ENCODE measurements around the gene FAM177A1.

DNA sequence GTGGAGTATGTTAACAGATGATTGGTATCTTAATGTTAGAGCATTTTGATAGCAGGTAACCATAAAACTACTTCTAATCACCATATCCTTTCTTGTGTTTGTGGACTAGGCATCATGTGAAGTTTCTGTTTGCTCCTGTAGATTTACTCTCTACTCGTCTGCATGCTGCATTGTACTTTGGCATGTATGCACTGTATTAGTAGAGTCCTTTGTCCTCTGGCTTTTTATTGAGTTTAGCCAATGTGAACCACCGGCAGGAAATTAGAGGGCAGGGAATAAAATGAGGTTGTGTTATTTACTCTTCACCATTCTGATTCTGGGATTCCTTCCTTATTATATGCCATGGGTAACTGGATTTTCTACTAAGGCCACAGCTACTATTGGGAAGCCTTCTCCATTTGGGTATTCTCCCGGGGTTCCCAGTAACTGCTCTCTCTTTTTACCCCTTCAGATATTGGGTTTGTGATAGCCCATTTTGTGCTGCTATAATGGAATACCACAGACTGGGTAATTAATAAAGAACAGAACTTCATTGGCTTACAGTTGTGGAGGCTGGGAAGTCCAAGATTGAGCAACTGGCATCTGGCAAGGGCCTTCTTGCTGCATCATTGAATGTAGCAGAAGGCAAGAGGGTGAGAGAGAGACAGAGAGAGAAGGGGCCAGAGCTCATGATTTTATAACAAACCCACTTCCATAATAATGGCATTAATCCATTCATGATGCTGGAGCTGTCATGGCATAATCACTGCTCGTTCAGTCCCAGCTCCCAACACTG, 22.4 kb downstream of the FAM177A1 start:
- TF ChIP-seq ESRRA (IDR thresholded peaks at IDR 0.05; ENCODE audit: borderline replicate concordance, low read length), result no peak
- TF ChIP-seq, protein P1, sequence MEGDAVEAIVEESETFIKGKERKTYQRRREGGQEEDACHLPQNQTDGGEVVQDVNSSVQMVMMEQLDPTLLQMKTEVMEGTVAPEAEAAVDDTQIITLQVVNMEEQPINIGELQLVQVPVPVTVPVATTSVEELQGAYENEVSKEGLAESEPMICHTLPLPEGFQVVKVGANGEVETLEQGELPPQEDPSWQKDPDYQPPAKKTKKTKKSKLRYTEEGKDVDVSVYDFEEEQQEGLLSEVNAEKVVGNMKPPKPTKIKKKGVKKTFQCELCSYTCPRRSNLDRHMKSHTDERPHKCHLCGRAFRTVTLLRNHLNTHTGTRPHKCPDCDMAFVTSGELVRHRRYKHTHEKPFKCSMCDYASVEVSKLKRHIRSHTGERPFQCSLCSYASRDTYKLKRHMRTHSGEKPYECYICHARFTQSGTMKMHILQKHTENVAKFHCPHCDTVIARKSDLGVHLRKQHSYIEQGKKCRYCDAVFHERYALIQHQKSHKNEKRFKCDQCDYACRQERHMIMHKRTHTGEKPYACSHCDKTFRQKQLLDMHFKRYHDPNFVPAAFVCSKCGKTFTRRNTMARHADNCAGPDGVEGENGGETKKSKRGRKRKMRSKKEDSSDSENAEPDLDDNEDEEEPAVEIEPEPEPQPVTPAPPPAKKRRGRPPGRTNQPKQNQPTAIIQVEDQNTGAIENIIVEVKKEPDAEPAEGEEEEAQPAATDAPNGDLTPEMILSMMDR (IDR thresholded peaks at IDR 0.05), result no peak
